ENCODE results near the gene LRRIQ4.

DNA sequence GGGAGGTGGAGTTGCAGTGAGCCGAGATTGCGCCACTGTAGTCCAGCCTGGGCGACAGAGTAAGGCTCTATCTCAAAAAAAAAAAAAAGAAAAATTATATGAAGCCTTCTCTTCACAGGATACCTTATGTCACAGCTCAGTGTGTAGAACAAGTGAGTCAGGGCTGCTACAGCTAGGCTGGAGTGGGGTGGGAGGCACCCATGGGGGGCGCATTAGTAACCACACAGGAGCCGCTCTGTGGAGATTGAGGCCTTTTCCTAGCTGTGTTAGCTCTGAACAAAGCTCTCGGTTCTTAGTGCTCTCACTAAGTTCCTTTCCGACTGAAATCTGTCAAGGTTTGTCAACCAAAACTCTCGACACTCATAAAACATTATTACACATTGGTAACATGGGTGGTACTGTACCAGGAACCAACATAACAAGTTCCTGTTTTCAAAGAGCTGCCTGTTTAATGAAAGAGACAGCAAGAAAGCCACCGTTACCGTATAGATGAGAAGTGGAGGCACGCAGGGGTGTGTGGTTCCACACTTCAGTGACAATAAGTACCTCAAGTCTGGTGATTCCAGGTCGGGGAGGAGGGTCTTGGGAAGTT lies 52.6 kb downstream of the LRRIQ4 start:
- TF ChIP-seq, protein P1, sequence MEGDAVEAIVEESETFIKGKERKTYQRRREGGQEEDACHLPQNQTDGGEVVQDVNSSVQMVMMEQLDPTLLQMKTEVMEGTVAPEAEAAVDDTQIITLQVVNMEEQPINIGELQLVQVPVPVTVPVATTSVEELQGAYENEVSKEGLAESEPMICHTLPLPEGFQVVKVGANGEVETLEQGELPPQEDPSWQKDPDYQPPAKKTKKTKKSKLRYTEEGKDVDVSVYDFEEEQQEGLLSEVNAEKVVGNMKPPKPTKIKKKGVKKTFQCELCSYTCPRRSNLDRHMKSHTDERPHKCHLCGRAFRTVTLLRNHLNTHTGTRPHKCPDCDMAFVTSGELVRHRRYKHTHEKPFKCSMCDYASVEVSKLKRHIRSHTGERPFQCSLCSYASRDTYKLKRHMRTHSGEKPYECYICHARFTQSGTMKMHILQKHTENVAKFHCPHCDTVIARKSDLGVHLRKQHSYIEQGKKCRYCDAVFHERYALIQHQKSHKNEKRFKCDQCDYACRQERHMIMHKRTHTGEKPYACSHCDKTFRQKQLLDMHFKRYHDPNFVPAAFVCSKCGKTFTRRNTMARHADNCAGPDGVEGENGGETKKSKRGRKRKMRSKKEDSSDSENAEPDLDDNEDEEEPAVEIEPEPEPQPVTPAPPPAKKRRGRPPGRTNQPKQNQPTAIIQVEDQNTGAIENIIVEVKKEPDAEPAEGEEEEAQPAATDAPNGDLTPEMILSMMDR (IDR thresholded peaks at IDR 0.05), result no peak
- TF ChIP-seq POLR2AphosphoS5 (IDR thresholded peaks at IDR 0.05; ENCODE audit: low read depth, low read length), result no peak
- TF ChIP-seq REST (IDR thresholded peaks at IDR 0.05; ENCODE audit: insufficient read depth in 1 of 2, low read depth in 2 of 2, low read length in 1 of 2), result no peak
- no peak for TF ChIP-seq TCF7L2 (IDR thresholded peaks at IDR 0.05; ENCODE audit: low read depth, low read length)
